ENCODE results near the gene ZFP36L1. TPM values are rescaled to one million over a fixed set of nuclear protein-coding genes. Genes with fewer than 3 reads are reported as not detected.

ZFP36L1 gene
- total RNA-seq, 4 donors from 2014 or later = 180 to 712 (median 266) TPM

GRCh38 chr14:68816183-68816942 is 23.5 kb upstream of the ZFP36L1 start:
- 8% methylated on average over 41 of the region's 82 CpGs; no CpG with 5 or more reads in 1 of the 2 donors for WGBS, 2 donors (ENCODE audit: low coverage in 1 of 2)
- peak; percentile 92 for DNase-seq
- in situ Hi-C loops (cut with MboI; ENCODE audit: low pct_ligation_motif_present in 1 of 4, low pct_unique_long_range_greater_than_20kb in 1 of 4, low sequenced_read_pairs in 3 of 4) = loop anchor here in 2 of 4 donors (10.0 to 25.0 kb wide), 2 partner anchors 572 to 579 kb away; no protein-coding TSS in a partner anchor
- Histone ChIP-seq H3K27me3 (no peaks in the 10 kb centered on the region), H3K9me3 (no peaks in the 10 kb centered on the region), H3K27ac (peak overlapping the region; percentile 94 to 97 (median 96)), H3K4me1 (peaks cover 40 to 66% (median 46%) of the 10 kb centered on the region in 4 donors), H3K36me3 (no peaks in the 10 kb centered on the region), H3K4me3 (peak overlapping the region in 3 of 4 donors; percentile 27 to 54 (median 43))
- intact Hi-C loops (cut with DNase I; ENCODE audit: low total_unique reads) = loop anchor here (2.0 kb wide), 1 partner anchor 568 kb away; no protein-coding TSS in a partner anchor
- TF ChIP-seq POLR2A (IDR thresholded peaks at IDR 0.05) (peak; percentile 60), POLR2AphosphoS5 (IDR thresholded peaks at IDR 0.05) (peak; percentile 54 to 85 (median 70)), EP300 (IDR thresholded peaks at IDR 0.05; ENCODE audit: low read depth) (no peak), CTCF (IDR thresholded peaks at IDR 0.05) (peak; percentile 94 to 99 (median 97))

GRCh38 chr14:68815298-68816182 is 22.7 kb upstream of the ZFP36L1 start:
- 74 to 80% methylated on average over 5 to 16 of the region's 16 CpGs for WGBS, 2 donors (ENCODE audit: low coverage in 1 of 2)

GRCh38 chr14:68814539-68815297 is 21.9 kb upstream of the ZFP36L1 start:
- in situ Hi-C loops (cut with MboI; ENCODE audit: low pct_ligation_motif_present in 1 of 4, low pct_unique_long_range_greater_than_20kb in 1 of 4, low sequenced_read_pairs in 3 of 4) = loop anchor here in 2 of 4 donors (10.0 to 25.0 kb wide), 2 partner anchors 570 to 577 kb away; no protein-coding TSS in a partner anchor
- peak; percentile 59 for DNase-seq
- Histone ChIP-seq H3K27ac (peak overlapping the region; percentile 94 to 97 (median 96)), H3K36me3 (no peaks in the 10 kb centered on the region), H3K27me3 (no peaks in the 10 kb centered on the region), H3K4me1 (peaks cover 41 to 64% (median 46%) of the 10 kb centered on the region in 4 donors), H3K4me3 (peak overlapping the region in 1 of 4 donors; percentile 54), H3K9me3 (no peaks in the 10 kb centered on the region)
- TF ChIP-seq EP300 (IDR thresholded peaks at IDR 0.05; ENCODE audit: low read depth) = no peak
- TF ChIP-seq POLR2AphosphoS5 (IDR thresholded peaks at IDR 0.05) = peak in 1 of 3 donors; percentile 10
- intact Hi-C loops (cut with DNase I; ENCODE audit: low total_unique reads) = no loop called here
- 7 to 13% methylated on average over 5 to 12 of the region's 12 CpGs for WGBS, 2 donors (ENCODE audit: low coverage in 1 of 2)

More at GRCh38 chr14:68815298-68816182, 22.7 kb upstream of the ZFP36L1 start:
- Histone ChIP-seq H3K4me1 (peaks cover 40 to 66% (median 46%) of the 10 kb centered on the region in 4 donors), H3K27ac (peak overlapping the region; percentile 94 to 97 (median 96)), H3K27me3 (no peaks in the 10 kb centered on the region), H3K4me3 (peak overlapping the region in 2 of 4 donors; percentile 43 to 54), H3K9me3 (no peaks in the 10 kb centered on the region), H3K36me3 (no peaks in the 10 kb centered on the region)
- in situ Hi-C loops (cut with MboI; ENCODE audit: low pct_ligation_motif_present in 1 of 4, low pct_unique_long_range_greater_than_20kb in 1 of 4, low sequenced_read_pairs in 3 of 4) (loop anchor here in 2 of 4 donors (10.0 to 25.0 kb wide), 2 partner anchors 571 to 578 kb away; no protein-coding TSS in a partner anchor), intact Hi-C loops (cut with DNase I; ENCODE audit: low total_unique reads) (loop anchor here (2.0 kb wide), 1 partner anchor 567 kb away; no protein-coding TSS in a partner anchor)
- no peak for DNase-seq
- TF ChIP-seq POLR2A (IDR thresholded peaks at IDR 0.05) = no peak
- no peak for TF ChIP-seq EP300 (IDR thresholded peaks at IDR 0.05; ENCODE audit: low read depth)
- no peak for TF ChIP-seq CTCF (IDR thresholded peaks at IDR 0.05)
- TF ChIP-seq POLR2AphosphoS5 (IDR thresholded peaks at IDR 0.05) = no peak

- TF ChIP-seq CTCF (IDR thresholded peaks at IDR 0.05) = no peak
- no peak for TF ChIP-seq POLR2AphosphoS5 (IDR thresholded peaks at IDR 0.05)
- TF ChIP-seq POLR2A (IDR thresholded peaks at IDR 0.05) = no peak
- Histone ChIP-seq H3K9me3 (no peaks in the 10 kb centered on the region), H3K36me3 (no peaks in the 10 kb centered on the region), H3K4me3 (peak overlapping the region in 1 of 4 donors; percentile 54), H3K4me1 (peaks cover 39 to 64% (median 43%) of the 10 kb centered on the region in 4 donors), H3K27ac (peak overlapping the region; percentile 94 to 97 (median 96)), H3K27me3 (no peaks in the 10 kb centered on the region)
- DNase-seq = no peak
- intact Hi-C loops (cut with DNase I; ENCODE audit: low total_unique reads) = no loop called here
- 10% methylated on average over 2 of the region's 2 CpGs; no CpG with 5 or more reads in 1 of the 2 donors for WGBS, 2 donors (ENCODE audit: low coverage in 1 of 2)
- in situ Hi-C loops (cut with MboI; ENCODE audit: low pct_ligation_motif_present in 1 of 4, low pct_unique_long_range_greater_than_20kb in 1 of 4, low sequenced_read_pairs in 3 of 4) = loop anchor here in 2 of 4 donors (10.0 to 25.0 kb wide), 2 partner anchors 569 to 577 kb away; no protein-coding TSS in a partner anchor
Observed at GRCh38 chr14:68814238-68814538, 21.3 kb upstream of the ZFP36L1 start.
